GM19438 (cell line): Measurements from ENCODE around the gene GRK6.
"Not testable (repeated sequence)": the region's sequence is repeated elsewhere in the genome, so short reads cannot be mapped to it uniquely, and the experiment has no call there.

Experiments used
- ATAC-seq: cut with Tn5 transposase; IDR thresholded peaks from one replicate; pipeline ENCODE4 v1.9.1; 2021; ENCODE audit warnings: low read depth; ENCODE audit not compliant: unreplicated experiment

The GRK6 gene

GRCh38 chr5:177482359-177482795, 55.9 kb downstream of the GRK6 start:
- no peak for ATAC-seq

- no peak for ATAC-seq
These were observed 56.6 kb downstream of the GRK6 start for GRCh38 chr5:177483042-177483441.

GRCh38 chr5:177483994-177484901, 57.8 kb downstream of the GRK6 start:
- no peak for ATAC-seq

- ATAC-seq, result no peak
These were observed 58.5 kb downstream of the GRK6 start for GRCh38 chr5:177484902-177485549.

- not testable (repeated sequence) for ATAC-seq
These were observed 59.3 kb downstream of the GRK6 start for GRCh38 chr5:177485753-177486152.

- no peak for ATAC-seq
These were observed 59.8 kb downstream of the GRK6 start for GRCh38 chr5:177486256-177486655.

GRCh38 chr5:177487144-177487543, 60.7 kb downstream of the GRK6 start:
- ATAC-seq, result no peak

- no peak for ATAC-seq
These were observed 61.5 kb downstream of the GRK6 start for GRCh38 chr5:177487975-177488374.

- ATAC-seq, result no peak
These were observed 62.7 kb downstream of the GRK6 start for GRCh38 chr5:177489119-177489716.

- ATAC-seq, result no peak
These were observed 64.0 kb downstream of the GRK6 start for GRCh38 chr5:177490311-177490991.

GRCh38 chr5:177490992-177491391, 64.5 kb downstream of the GRK6 start:
- ATAC-seq, result no peak

- no peak for ATAC-seq
These were observed 65.0 kb downstream of the GRK6 start for GRCh38 chr5:177491429-177491945.

GRCh38 chr5:177491983-177492746, 65.7 kb downstream of the GRK6 start:
- no peak for ATAC-seq
